NOMO-1 (cell line): ENCODE measurements around the gene BCKDHA.
"Not testable (repeated sequence)": the region's sequence is repeated elsewhere in the genome, so short reads cannot be mapped to it uniquely, and the experiment has no call there.

Experiments
- DNase-seq, 2 experiments: peaks; one replicate each; lab custom pipeline; 2025; ENCODE audit not compliant: unreplicated experiment in 2 of 2; lab: John Stamatoyannopoulos, UW

BCKDHA gene

DNA sequence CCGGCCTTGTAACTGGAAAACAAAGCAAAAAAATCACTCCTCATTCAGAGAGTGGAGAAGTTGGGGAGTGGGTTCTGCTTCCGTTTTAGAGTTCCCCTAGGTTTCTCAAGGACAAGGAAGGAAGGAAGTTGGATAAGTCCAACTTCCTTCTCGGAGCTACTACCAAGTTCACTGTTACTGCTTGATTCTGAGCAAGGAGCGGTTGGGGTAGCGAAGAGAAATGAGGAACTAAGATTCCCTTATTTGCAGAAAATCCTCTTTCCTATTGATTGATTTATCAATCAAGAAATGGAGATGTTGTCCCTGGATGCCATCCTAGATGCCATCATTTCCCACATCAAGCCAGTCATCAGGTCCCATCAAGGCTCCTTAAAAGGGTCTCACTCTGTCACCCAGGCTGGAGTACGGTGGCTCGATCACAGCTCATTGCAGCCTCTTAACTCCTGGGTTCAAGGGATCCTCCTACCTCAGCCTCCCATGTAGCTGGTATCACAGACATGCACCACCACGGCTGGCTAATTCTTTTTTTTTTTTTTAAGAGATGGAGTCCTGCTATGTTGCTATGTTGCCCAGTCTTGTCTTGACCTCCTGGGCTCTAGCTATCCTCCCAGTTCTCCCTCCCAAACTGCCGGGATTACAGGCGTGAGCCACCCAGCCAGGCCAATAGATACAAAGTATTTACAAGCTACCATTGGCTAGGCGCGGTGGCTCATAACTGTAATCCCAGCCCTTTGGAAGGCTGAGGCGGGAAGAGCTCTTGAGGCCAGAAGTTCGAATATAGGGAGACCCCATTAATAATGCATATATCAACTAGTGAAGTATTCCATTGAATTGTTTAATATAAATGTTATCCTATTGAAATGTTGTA, 32.9 kb upstream of the BCKDHA start:
- DNase-seq = peak; percentile 30 to 81

DNA sequence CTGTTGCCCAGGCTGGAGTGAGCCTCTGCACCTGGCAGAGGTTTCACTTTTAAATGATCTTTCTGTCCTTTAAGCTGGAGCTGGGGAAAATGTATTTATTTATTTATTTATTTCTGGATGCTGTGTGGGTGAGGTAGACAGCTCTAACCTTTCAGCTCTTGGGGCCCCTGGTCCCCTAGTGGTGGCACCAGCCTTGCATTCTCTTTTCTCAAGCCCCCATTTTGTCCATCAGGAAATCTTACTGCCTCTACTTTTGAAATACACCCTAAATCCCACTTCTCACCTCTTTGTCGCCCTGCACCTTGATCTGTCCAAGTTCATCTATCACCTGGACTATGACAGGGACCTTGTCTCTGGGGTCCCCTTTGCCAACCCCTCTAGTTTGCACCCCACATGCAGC, 31.5 kb upstream of the BCKDHA start:
- DNase-seq = no peak

DNA sequence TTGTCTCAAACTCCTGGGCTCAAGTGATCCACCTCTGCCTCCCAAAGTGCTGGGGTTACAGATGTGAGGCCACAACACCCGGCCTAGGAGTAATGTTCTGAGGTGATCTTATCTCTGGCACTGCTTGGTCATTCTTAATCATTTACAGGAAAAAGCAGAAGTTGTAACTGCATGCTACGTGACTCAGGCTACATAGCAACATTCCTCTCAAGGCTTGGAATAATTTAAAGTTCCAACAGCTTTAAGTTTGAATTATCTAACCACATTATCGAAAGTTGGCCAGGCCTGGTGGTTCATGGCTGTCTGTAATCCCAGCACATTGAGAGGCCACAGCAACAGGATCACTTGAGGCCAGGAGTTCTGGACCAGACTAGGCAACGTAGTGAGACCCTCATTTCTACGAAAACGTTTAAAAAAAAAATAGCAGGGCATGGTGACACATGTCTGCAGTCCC, 29.7 kb upstream of the BCKDHA start:
- peak; percentile 48 to 76 for DNase-seq

DNA sequence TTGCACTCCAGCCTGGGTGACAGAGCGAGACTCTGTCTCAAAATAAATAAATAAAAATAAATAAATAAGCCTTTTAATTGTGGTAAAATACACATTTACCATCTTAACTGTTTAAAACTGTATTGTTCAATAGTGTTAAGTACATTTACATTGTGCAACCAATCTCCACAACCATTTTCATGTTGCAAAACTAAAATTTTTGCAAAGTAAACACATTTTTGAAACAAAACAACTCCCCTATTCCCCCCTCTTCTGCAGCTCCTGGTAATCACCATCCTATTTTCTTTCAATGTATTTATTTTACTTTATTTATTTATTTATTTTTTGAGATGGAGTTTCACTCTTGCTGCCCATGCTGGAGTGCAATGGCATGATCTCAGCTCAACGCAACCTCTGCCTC, 27.8 kb upstream of the BCKDHA start:
- DNase-seq = no peak

DNA sequence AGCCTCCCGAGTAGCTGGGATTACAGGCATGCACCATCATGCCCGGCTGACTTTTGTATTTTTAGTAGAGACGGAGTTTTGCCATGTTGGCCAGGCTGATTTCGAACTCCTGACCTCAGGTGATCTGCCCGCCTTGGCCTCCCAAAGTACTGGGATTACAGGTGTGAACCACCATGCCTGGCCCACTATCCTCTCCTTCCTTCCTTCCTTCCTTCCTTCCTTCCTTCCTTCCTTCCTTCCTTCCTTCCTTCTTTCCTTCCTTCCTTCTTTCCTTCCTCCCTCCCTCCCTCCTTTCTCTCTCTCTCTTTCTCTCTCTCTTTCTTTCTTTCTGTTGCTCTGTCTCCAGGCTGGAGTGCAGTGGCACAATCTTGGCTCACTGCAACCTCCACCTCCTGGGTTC, 26.5 kb upstream of the BCKDHA start:
- DNase-seq = not testable (repeated sequence)

DNA sequence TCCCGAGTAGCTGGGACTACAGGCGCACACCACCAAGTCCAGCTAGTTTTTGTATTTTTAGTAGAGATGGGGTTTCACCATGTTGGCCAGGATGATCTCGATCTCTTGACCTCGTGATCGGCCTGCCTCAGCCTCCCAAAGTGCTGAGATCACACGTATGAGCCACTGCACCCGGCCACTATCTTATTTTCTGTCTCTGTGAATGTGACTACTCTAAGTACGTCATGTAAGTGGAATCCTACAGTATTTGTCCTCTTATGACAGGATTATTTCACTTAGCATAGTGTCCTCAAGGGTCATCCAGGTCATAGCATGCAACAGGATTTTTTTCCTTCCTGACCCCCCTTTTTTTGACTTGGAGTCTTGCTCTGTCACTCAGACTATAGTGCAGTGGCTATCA, 26.1 kb upstream of the BCKDHA start:
- DNase-seq = no peak

DNA sequence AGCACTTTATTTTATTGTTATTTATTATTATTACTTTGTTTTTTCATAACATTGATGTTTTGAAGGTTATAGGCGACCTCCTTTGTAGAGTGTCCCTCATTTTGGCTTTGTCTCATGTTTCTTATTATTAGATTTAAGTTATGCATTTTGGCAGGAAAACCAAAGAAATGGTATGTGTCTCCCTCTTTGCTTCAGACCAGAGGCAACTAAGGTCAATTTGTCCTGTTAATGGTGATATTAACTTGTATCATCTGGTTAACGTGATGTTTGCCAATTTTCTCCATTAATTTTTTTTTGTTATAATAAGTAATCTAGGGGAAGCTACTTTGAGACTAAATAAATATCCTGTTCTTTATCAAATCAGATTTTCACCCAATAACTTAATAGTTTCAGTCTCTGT, 25.1 kb upstream of the BCKDHA start:
- DNase-seq = no peak

DNA sequence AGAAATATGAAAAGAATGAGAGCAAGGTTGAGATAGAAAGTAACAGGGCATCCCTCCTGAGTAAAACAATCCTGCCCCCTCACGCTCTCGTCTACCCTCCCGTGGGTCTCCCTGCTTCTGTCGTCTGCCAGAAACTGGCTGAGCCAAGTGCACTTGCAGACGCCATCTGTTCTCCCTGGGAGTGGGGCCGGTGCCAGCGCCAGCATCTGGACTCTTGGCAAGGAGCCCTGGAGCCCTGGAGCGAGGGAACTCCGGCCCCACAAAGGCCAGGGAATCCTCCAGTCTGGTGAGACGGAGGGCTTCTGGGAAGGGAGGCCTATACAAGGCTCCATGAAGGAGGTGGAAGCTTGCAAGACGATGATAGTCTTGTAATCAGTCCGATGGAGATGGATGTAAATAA, 23.6 kb upstream of the BCKDHA start:
- no peak for DNase-seq

DNA sequence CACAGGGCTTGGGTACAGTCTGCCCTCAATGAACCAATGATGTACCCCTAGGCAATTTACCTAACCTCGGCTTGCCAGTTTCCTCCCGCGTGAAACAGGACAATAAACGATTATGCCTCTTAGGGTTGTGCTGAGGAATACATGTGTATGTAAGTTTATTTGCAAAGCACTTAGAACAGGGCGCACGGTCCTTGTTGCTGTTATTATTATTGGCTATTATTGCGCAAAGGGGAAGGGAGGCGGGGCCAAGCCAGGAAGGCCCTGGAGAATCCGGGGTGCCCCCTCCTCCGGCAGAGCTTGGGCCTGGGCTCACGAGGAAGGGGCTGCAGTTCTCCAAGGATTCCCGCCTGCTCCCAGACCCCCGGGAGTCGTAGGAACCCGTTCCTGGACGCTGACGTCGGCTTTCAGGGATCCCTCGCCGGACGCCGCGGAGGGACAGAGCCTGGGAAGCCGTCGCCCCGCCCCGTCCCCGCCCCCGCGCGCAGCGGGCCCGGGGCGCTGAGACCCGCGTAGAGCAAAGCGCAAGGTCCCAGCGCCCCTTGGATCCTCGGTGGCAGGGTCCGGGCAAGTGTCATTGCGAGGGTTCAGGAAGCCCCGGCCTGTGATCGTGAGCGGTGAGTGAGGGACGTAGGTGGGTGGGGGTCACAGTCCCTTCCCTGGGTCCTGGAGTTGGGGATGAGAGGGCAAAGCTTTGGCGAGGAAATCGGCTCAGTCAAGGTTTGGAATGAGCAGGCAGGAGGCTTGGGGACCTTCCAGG, 21.2 kb upstream of the BCKDHA start, which contains the start of gene TMEM91:
Gene TMEM91, plus strand, starts transcription at position 293 of the 757 bp plus-strand sequence. CDS start 1,777 bp downstream, outside the sequence.
- peak; percentile 14 to 15 for DNase-seq

DNA sequence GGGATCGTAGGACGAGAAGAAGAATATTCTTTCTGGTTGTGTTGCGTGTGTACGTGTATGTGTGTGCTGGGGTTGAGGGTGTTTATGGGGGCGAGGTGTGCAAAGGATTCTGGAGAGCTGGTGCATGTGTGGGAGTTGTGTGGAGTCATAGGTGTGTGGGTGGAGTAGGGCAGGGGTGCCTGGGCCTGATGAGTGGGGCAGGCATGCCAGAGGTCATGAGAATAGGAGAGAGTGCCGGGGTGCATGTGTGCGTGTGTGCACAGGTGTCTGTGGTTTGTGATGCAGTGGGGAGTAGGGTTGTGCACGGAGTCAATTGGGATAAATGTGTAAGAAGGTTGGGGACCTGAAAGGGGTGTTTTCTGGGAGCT, 20.6 kb upstream of the BCKDHA start:
- no peak for DNase-seq

DNA sequence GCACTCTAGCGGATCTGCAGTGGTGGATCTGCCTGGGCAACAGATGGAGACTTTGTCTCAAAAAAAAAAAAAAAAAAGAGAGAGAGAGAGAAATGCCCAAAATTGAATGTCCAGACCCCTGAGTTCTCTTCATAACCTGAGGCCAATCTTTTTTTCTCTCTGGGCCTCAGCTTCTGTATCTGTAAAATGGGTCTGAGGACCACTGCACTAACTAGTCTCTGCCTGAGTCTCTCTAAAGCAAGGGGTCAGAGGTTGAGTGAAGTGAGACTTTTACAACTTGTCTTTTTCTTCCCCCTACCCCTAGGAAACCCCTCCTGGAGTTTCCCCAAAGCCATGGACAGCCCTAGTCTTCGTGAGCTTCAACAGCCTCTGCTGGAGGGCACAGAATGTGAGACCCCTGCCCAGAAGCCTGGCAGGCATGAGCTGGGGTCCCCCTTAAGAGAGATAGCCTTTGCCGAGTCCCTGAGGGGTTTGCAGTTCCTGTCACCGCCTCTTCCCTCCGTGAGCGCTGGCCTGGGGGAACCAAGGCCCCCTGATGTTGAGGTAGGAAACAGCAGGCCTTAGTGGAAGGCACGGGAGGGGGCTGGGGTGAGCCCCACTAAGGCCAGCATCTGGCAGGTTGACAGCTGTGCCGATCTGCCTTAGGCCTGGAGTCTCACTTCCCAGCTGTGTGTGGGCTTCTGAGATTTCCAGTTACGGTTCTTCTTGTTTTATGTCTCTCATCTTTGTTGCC, 19.5 kb upstream of the BCKDHA start:
- DNase-seq = no peak

DNA sequence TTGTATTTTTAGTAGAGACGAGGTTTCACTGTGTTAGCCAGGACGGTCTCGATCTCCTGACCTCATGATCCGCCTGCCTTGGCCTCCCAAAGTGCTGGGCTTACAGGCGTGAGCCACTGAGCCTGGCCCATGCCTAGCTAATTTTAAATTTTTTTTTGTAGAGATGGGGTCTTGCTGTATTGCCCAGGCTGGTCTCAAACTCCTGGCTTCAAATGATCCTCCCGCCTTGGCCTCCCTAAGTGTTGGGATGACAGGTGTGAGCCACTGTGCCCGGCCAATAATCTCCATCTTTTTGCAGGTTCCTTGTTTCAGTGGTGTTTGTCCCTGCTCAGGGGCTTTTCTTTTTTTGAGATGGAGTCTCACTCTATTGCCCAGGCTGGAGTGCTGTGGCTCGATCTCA, 16.1 kb upstream of the BCKDHA start:
- DNase-seq = not testable (repeated sequence)

DNA sequence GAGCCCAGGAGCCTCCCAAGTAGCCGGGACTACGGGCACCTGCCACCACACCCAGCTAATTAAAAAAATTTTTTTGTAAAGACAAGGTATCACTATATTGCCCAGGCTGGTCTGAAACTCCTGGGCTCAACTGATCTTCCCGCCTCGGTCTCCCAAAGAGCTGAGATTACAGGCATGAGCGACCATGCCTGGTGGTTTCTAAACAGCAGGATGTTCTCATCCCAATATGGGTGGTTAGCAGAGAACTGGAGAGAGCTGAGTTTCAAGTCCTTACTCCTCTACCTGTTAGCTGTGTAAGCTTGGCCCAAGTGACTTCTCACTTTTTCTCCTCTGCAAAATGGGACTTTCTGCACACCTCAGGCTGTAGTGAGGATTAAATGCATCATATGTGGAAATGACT, 13.3 kb upstream of the BCKDHA start:
- no peak for DNase-seq

DNA sequence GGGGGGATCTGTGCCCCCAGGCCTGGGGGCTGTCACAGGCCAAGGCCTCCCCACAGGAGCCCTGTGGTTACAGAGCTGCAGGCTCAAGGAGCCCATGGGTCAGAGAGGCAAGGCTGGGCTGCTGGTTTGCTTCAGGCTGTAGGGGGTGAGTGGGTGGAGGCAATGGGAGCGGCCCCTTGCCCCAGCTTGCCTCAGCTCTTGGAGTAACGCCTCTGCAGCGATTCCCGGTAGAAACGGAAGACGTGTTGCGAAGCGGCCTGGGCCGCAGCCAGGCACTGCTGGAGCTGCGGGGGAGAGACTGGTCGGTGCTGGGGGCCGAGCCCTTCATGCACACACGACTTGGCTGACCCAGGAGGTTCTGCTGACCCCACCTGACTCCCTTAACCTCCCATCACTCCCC, 11.2 kb upstream of the BCKDHA start:
- no peak for DNase-seq

DNA sequence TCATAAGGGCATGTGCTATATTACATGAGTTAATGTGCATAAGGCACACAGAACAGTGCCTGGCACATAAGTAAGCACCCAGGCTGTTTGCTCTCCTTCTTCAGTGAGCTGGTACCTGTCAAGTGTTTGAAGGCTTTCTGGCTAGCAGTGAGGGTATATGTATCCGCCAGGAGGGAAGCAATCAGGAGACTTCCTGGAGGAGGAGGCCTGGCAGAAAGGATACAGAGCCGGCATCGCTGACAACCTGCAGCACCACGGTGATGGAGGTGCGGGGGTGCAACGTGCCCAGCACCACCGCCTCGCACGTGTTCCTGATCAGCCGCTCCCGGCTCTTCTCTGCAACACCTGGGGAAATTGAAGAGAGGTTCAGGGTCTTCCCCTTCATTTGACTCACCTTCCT, 6.0 kb upstream of the BCKDHA start:
- no peak for DNase-seq

DNA sequence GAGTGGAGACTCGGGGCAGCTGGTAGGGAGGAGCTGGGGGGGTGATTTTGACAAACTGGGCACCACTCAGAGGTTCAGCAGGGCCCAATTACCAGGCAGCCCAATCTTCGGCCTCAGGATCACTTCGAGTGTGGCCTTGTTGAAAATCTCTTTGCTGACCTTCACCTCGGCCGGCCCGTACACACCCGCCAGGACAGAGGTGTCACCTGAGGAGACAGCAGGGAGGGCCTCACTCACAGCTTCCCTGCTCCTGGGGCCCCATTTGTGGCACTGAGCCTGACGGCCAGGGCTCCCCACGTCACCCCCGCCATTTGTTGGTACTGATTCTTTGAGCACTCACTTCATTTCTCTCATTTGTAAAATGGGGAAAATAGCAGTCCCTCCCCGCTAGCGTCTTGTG, 4.8 kb upstream of the BCKDHA start:
- no peak for DNase-seq

DNA sequence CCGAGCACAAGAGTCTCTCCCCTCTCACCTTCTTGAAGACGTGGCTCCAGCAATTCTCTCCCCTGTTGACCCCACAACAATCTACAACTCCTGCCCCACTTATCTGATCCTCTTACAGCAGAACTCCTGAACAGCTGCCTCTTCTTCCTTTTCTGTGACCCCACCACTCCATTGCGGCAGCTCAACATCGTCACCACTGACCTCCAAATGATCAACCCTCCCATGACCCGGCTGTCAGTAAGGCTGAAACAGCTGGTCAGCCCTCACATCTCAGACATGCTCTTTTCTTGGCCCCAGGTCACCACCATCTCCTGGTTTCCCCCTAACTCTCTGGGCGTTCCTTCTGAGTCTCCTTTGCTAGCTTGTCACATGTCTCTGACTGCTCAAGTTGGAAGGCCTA, 2.3 kb upstream of the BCKDHA start:
- no peak for DNase-seq

DNA sequence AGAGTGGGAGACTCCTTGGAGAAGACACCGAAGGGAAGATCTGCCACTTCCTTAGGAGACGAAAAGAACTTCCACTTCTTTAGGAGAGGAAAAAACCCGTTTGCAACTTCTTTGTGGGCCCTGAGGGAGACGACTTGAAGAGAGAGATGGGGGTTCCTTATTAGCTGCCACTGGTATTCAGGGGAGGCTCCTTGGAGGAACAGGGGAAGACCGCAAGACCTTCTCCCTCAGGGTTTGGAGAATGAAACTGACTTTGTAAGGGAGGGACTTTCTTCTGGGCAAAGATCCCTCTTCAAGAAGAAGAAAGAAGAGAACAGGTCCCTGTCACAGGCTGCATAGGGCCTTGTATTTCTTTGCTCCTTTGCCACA, 416 bp downstream of the BCKDHA start:
- DNase-seq = peak in 1 of 2 experiments; percentile 41

DNA sequence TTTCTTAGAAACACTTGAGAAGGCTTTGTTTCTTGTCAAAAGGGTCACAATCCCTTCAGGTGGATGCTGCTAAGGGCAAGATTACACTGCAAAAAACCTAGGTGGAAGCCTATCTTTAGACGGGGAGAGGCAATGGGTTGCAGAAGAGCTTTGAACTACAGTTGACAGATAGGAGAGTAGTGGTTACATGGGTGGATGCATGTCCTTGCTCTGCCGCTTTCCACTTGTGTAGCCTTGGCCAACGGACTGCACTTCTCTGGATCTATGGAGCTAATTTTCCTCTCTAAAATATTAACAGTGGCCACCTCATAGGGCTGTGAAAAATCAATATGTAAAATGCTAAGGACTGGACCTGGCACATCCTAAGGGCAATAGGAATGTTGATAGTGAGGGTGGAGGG, 980 bp downstream of the BCKDHA start:
- DNase-seq = peak in 1 of 2 experiments; percentile 15

DNA sequence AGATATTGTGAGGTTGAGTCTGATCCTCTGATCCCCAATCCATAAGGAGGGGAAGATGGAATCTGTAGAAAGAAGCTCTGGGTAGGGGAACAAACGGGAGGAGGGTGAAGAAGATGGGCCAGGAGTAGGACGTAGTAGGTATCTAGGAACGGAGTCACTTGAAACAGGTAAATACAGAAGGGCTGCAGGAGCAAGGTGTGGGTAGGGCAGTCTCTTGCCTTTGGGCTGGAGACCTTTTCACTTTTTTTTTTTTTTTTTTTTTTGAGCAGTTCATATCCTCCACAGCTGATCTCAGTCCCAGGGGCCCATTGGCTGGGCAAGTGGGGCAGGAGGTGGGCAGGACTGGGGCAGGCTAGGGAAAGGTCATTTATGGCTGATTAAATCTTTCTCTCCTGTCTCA, 1.5 kb downstream of the BCKDHA start:
- DNase-seq = no peak

DNA sequence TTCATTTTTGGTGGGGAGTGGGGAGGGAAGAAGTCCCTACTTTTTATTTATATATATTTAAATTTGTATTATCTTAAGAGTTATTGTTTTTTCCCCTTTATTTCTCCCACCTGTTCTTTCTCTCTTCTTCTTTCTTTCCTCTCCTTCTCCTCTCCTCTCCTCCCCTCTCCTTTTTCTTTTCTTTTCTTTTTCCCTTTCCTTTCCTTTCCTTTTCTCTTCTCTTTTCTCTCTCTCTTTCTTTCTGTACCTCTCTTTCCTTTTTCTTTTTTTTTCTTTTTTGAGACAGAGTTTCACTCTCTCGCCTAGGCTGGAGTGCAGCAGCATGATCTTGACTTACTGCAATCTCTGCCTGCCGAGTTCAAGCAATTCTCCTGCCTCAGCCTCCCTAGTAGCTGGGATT, 1.9 kb downstream of the BCKDHA start:
- no peak for DNase-seq
